ENCODE data around the gene BMP8A. TPM values are rescaled to one million over a fixed set of nuclear protein-coding genes. Genes with fewer than 3 reads are reported as not detected.
"Not testable (repeated sequence)": the region's sequence is repeated elsewhere in the genome, so short reads cannot be mapped to it uniquely, and the experiment has no call there.

The BMP8A gene
- total and polyA plus RNA-seq, 12 donors: 0.16 to 1.8 (median 0.66) TPM; not detected in 3

GRCh38 chr1:39488012-39488545 is 3.4 kb upstream of the BMP8A start:
- intact Hi-C loops (cut with DNase I): loop anchor here in 1 of 10 donors (10.0 kb wide), 1 partner anchor 47 kb away; no protein-coding TSS in a partner anchor

GRCh38 chr1:39488793-39489566 is 2.5 kb upstream of the BMP8A start:
- no peak overlapping the region for H3K4me3 ChIP-seq
- peak overlapping the region in 1 of 10 donors; percentile 48 for H3K27ac ChIP-seq
- peaks cover 0 to 45% (median 31%) of the 10 kb centered on the region in 9 donors for H3K36me3 ChIP-seq
- TF ChIP-seq CTCF (IDR thresholded peaks at IDR 0.05): no peak
- H3K9me3 ChIP-seq: no peaks in the 10 kb centered on the region
- ATAC-seq (no peak), DNase-seq (no peak)
- H3K27me3 ChIP-seq: peaks cover 6 to 35% (median 25%) of the 10 kb centered on the region in 7 donors
- WGBS, 2 donors: 59 to 71% methylated on average over 7 of the region's 7 CpGs
- intact Hi-C loops (cut with DNase I): loop anchor here in 1 of 10 donors (10.0 kb wide), 1 partner anchor 46 kb away; no protein-coding TSS in a partner anchor
- peaks cover 0 to 20% (median 10%) of the 10 kb centered on the region in 9 donors for H3K4me1 ChIP-seq

More at GRCh38 chr1:39488012-39488545, 3.4 kb upstream of the BMP8A start:
- no peak for ATAC-seq
- no peak overlapping the region for H3K27ac ChIP-seq
- 94 to 98% methylated on average over 5 of the region's 5 CpGs for WGBS, 2 donors
- H3K27me3 ChIP-seq: peaks cover 6 to 28% (median 20%) of the 10 kb centered on the region in 7 donors
- DNase-seq: no peak
- peaks cover 0 to 20% (median 10%) of the 10 kb centered on the region in 9 donors for H3K4me1 ChIP-seq
- H3K9me3 ChIP-seq: no peaks in the 10 kb centered on the region
- no peak for TF ChIP-seq CTCF (IDR thresholded peaks at IDR 0.05)
- H3K4me3 ChIP-seq: no peak overlapping the region
- peaks cover 0 to 54% (median 39%) of the 10 kb centered on the region in 9 donors for H3K36me3 ChIP-seq

GRCh38 chr1:39489567-39490239 is 1.7 kb upstream of the BMP8A start:
- Histone ChIP-seq H3K27me3 (peaks cover 6 to 42% (median 25%) of the 10 kb centered on the region in 7 donors), H3K4me1 (peaks cover 0 to 20% (median 10%) of the 10 kb centered on the region in 9 donors), H3K4me3 (no peak overlapping the region), H3K9me3 (no peaks in the 10 kb centered on the region), H3K36me3 (peaks cover 0 to 37% (median 27%) of the 10 kb centered on the region in 9 donors), H3K27ac (peak overlapping the region in 1 of 10 donors; percentile 48)
- TF ChIP-seq CTCF (IDR thresholded peaks at IDR 0.05): no peak
- intact Hi-C loops (cut with DNase I): loop anchor here in 1 of 10 donors (10.0 kb wide), 1 partner anchor 45 kb away; no protein-coding TSS in a partner anchor
- WGBS, 2 donors: 61 to 67% methylated on average over 13 of the region's 13 CpGs
- ATAC-seq (no peak), DNase-seq (no peak)

GRCh38 chr1:39490596-39491145 is 765 bp upstream of the BMP8A start:
- Histone ChIP-seq H3K4me3 (peak overlapping the region; percentile 14 to 57 (median 50)), H3K36me3 (peaks cover 0 to 28% (median 17%) of the 10 kb centered on the region in 9 donors), H3K4me1 (peaks cover 0 to 11% (median 7%) of the 10 kb centered on the region in 9 donors), H3K27me3 (peaks cover 6 to 43% (median 25%) of the 10 kb centered on the region in 7 donors), H3K9me3 (no peaks in the 10 kb centered on the region), H3K27ac (no peak overlapping the region)
- ATAC-seq (peak in 5 of 8 donors; percentile 9 to 34 (median 18)), DNase-seq (no peak)
- intact Hi-C loops (cut with DNase I): no loop called here
- WGBS, 2 donors: 14 to 16% methylated on average over 32 of the region's 32 CpGs
- TF ChIP-seq CTCF (IDR thresholded peaks at IDR 0.05): no peak

GRCh38 chr1:39492118-39493042 is 944 bp downstream of the BMP8A start:
- Histone ChIP-seq H3K27ac (peak overlapping the region in 1 of 10 donors; percentile 43), H3K27me3 (peaks cover 6 to 43% (median 25%) of the 10 kb centered on the region in 7 donors), H3K4me3 (peak overlapping the region in 2 of 10 donors; percentile 35 to 39), H3K36me3 (peaks cover 0 to 11% (median 4%) of the 10 kb centered on the region in 9 donors), H3K4me1 (peaks cover 0 to 11% (median 6%) of the 10 kb centered on the region in 9 donors)
- ATAC-seq; DNase-seq; intact Hi-C loops (cut with DNase I); H3K9me3 ChIP-seq: not testable (repeated sequence)
- 20 to 22% methylated on average over 53 to 67 of the region's 67 CpGs for WGBS, 2 donors

Measured in heart right ventricle (tissue), 16 donors.